Ectodermal cell (in vitro differentiated cells): Measurements from ENCODE around the gene BICDL1.

Experiments
- H3K27ac ChIP-seq: 2 replicates; pipeline ENCODE4 v1.7.0; 2013; ENCODE audit warnings: mild to moderate bottlenecking, low read depth, low read length; ENCODE audit not compliant: insufficient read depth, poor library complexity, severe bottlenecking
- H3K27me3 ChIP-seq: 2 replicates; pipeline ENCODE4 v1.7.0; 2013; ENCODE audit warnings: mild to moderate bottlenecking, low read length; ENCODE audit not compliant: insufficient read depth, control insufficient read depth, poor library complexity, severe bottlenecking
- H3K36me3 ChIP-seq: one replicate; pipeline ENCODE4 v1.7.0; 2013; ENCODE audit warnings: low read length; ENCODE audit not compliant: control insufficient read depth, insufficient read depth
- H3K4me1 ChIP-seq: one replicate; pipeline ENCODE4 v1.7.0; 2013; ENCODE audit warnings: low read length; ENCODE audit not compliant: control insufficient read depth, insufficient read depth
- H3K4me3 ChIP-seq: 2 replicates; pipeline ENCODE4 v1.7.0; 2013; ENCODE audit warnings: low read depth, low read length, control low read depth; ENCODE audit not compliant: insufficient read depth
- H3K9me3 ChIP-seq: 2 replicates; pipeline ENCODE4 v1.7.0; 2013; ENCODE audit warnings: mild to moderate bottlenecking, low read length, moderate library complexity; ENCODE audit not compliant: control insufficient read depth
- WGBS, 2 experiments: methylation state at CpG; one replicate each; pipeline ENCODE4 v1.1.7; 2013; ENCODE audit warnings: missing lambda C conversion rate in 2 of 2; 5-methylcytosine and 5-hydroxymethylcytosine counted together

The BICDL1 gene

GRCh38 chr12:120065472-120065871, 76.4 kb downstream of the BICDL1 start:
- WGBS, 2 experiments = 93 to 94% methylated on average over 1 of the region's 1 CpG
- H3K27ac ChIP-seq = no peak overlapping the region
- H3K4me1 ChIP-seq = peaks cover 11% of the 10 kb centered on the region
- no peaks in the 10 kb centered on the region for H3K27me3 ChIP-seq
- no peak overlapping the region for H3K4me3 ChIP-seq
- no peaks in the 10 kb centered on the region for H3K9me3 ChIP-seq
- H3K36me3 ChIP-seq = no peaks in the 10 kb centered on the region

GRCh38 chr12:120066341-120066740, 77.3 kb downstream of the BICDL1 start:
- Histone ChIP-seq H3K4me1 (peaks cover 11% of the 10 kb centered on the region), H3K27me3 (no peaks in the 10 kb centered on the region)
- WGBS, 2 experiments = 90 to 93% methylated on average over 2 of the region's 2 CpGs

GRCh38 chr12:120067084-120067869, 78.2 kb downstream of the BICDL1 start:
- peaks cover 11% of the 10 kb centered on the region for H3K4me1 ChIP-seq
- no peaks in the 10 kb centered on the region for H3K9me3 ChIP-seq
- no peaks in the 10 kb centered on the region for H3K36me3 ChIP-seq
- H3K4me3 ChIP-seq = no peak overlapping the region
- H3K27me3 ChIP-seq = no peaks in the 10 kb centered on the region
- no peak overlapping the region for H3K27ac ChIP-seq
- 92% methylated on average over 2 to 3 of the region's 3 CpGs for WGBS, 2 experiments

More at GRCh38 chr12:120066341-120066740, 77.3 kb downstream of the BICDL1 start:
- H3K27ac ChIP-seq = no peak overlapping the region
- no peak overlapping the region for H3K4me3 ChIP-seq
- H3K9me3 ChIP-seq = no peaks in the 10 kb centered on the region
- no peaks in the 10 kb centered on the region for H3K36me3 ChIP-seq

- Histone ChIP-seq H3K4me1 (peaks cover 11% of the 10 kb centered on the region), H3K36me3 (no peaks in the 10 kb centered on the region), H3K9me3 (no peaks in the 10 kb centered on the region), H3K4me3 (no peak overlapping the region), H3K27ac (no peak overlapping the region), H3K27me3 (no peaks in the 10 kb centered on the region)
- 86 to 90% methylated on average over 3 of the region's 3 CpGs for WGBS, 2 experiments
These were observed 78.9 kb downstream of the BICDL1 start for GRCh38 chr12:120067901-120068300.

GRCh38 chr12:120069278-120069677, 80.2 kb downstream of the BICDL1 start:
- no peaks in the 10 kb centered on the region for H3K36me3 ChIP-seq
- 87 to 93% methylated on average over 3 of the region's 5 CpGs for WGBS, 2 experiments
- peaks cover 4% of the 10 kb centered on the region for H3K4me1 ChIP-seq
- no peak overlapping the region for H3K27ac ChIP-seq
- H3K4me3 ChIP-seq = no peak overlapping the region
- no peaks in the 10 kb centered on the region for H3K27me3 ChIP-seq
- no peaks in the 10 kb centered on the region for H3K9me3 ChIP-seq

- no peaks in the 10 kb centered on the region for H3K36me3 ChIP-seq
- H3K27ac ChIP-seq = no peak overlapping the region
- no peaks in the 10 kb centered on the region for H3K27me3 ChIP-seq
- H3K4me1 ChIP-seq = no peaks in the 10 kb centered on the region
- H3K9me3 ChIP-seq = no peaks in the 10 kb centered on the region
- no peak overlapping the region for H3K4me3 ChIP-seq
- WGBS, 2 experiments = 95 to 96% methylated on average over 6 of the region's 6 CpGs
These were observed 82.5 kb downstream of the BICDL1 start for GRCh38 chr12:120071493-120072020.

GRCh38 chr12:120072472-120073249, 83.6 kb downstream of the BICDL1 start:
- Histone ChIP-seq H3K27ac (no peak overlapping the region), H3K4me3 (no peak overlapping the region), H3K36me3 (no peaks in the 10 kb centered on the region), H3K9me3 (no peaks in the 10 kb centered on the region), H3K27me3 (no peaks in the 10 kb centered on the region), H3K4me1 (no peaks in the 10 kb centered on the region)
- WGBS, 2 experiments = 95 to 96% methylated on average over 18 of the region's 18 CpGs

- Histone ChIP-seq H3K4me1 (no peaks in the 10 kb centered on the region), H3K9me3 (no peaks in the 10 kb centered on the region), H3K36me3 (no peaks in the 10 kb centered on the region), H3K4me3 (no peak overlapping the region), H3K27me3 (no peaks in the 10 kb centered on the region), H3K27ac (no peak overlapping the region)
- 89 to 91% methylated on average over 7 of the region's 7 CpGs for WGBS, 2 experiments
These were observed 86.1 kb downstream of the BICDL1 start for GRCh38 chr12:120075034-120075616.

GRCh38 chr12:120076651-120077050, 87.6 kb downstream of the BICDL1 start:
- 97 to 98% methylated on average over 6 of the region's 6 CpGs for WGBS, 2 experiments
- H3K27ac ChIP-seq = no peak overlapping the region
- no peaks in the 10 kb centered on the region for H3K27me3 ChIP-seq
- H3K36me3 ChIP-seq = no peaks in the 10 kb centered on the region
- no peaks in the 10 kb centered on the region for H3K4me1 ChIP-seq
- H3K4me3 ChIP-seq = no peak overlapping the region
- H3K9me3 ChIP-seq = no peaks in the 10 kb centered on the region

- 95 to 96% methylated on average over 6 of the region's 6 CpGs for WGBS, 2 experiments
- Histone ChIP-seq H3K4me1 (no peaks in the 10 kb centered on the region), H3K27me3 (no peaks in the 10 kb centered on the region), H3K27ac (no peak overlapping the region), H3K36me3 (no peaks in the 10 kb centered on the region), H3K9me3 (no peaks in the 10 kb centered on the region), H3K4me3 (no peak overlapping the region)
These were observed 88.2 kb downstream of the BICDL1 start for GRCh38 chr12:120077260-120077659.
